Prostate gland (tissue), 2 donors: ENCODE results near the gene CCNH.

Source experiments
- CTCF ChIP-seq, 4 experiments: fragments of 200-600 bp in 2 of 4; fragments of 450-650 bp in 2 of 4; sonication (generic) in 2 of 4; IDR thresholded peaks; 1 replicate in 3 of 4; 2 replicates in 1 of 4; pipeline ENCODE4 v1.5.1; 2016 to 2019; ENCODE audit warnings: antibody characterized with exemption in 4 of 4, mild to moderate bottlenecking in 2 of 4, moderate library complexity in 2 of 4
- POLR2A ChIP-seq: fragments of 450-650 bp; IDR thresholded peaks from one replicate; pipeline ENCODE4 v1.6.1; 2016; ENCODE audit warnings: antibody characterized with exemption, mild to moderate bottlenecking

GRCh38 chr5:87400305-87400899 lies 12.3 kb downstream of the CCNH start:
- TF ChIP-seq CTCF (IDR thresholded peaks at IDR 0.05): peak; percentile 52 to 76 (median 63)
- no peak for TF ChIP-seq POLR2A
